K562 (cell line): ENCODE results near the gene VMP1. TPM values are rescaled to one million over a fixed set of nuclear protein-coding genes. Genes with fewer than 3 reads are reported as not detected.
A peak's percentile ranks its signal among the peaks of the same experiment; 100 is the strongest.

Experiments
- ATAC-seq: fragments of 200-7000 bp; cut with Tn5 transposase; 3 replicates; pipeline ENCODE4 v1.9.1; 2020; ENCODE audit warnings: moderate library complexity
- BruUV-seq: library from RNA; stranded (reverse); fragments of 400-500 nt; replicated peaks from 2 replicates; lab custom pipeline; 2021; lab: Mats Ljungman, UMichigan
- CTCF ChIA-PET: fragments of 300-600 bp; formaldehyde crosslinking; extraction: SDS; loops from one replicate; lab custom pipeline; 2021; ENCODE audit warnings: low intra/inter-chr PET ratio; lab: Yijun Ruan, JAX
- POLR2A ChIA-PET: fragments of 300-600, 350-650 bp; sonication (Branson Sonifier 250); formaldehyde crosslinking; extraction: SDS; loops from one replicate; lab custom pipeline; 2021; ENCODE audit warnings: antibody characterized with exemption, inconsistent platforms; lab: Yijun Ruan, JAX
- DNase-seq, 4 experiments: peaks; one replicate each; pipeline versions ENCODE4 v3.0.0 to v3.0.0-alpha.2; 2011 to 2018; ENCODE audit warnings: low spot score in 3 of 4, mixed read lengths in 3 of 4; ENCODE audit errors: extremely low read depth in 1 of 4
- FAIRE-seq: peaks from 2 replicates; lab custom pipeline; 2011; peaks lifted over from hg19 to GRCh38; lab: Jason Lieb, UNC
- H2AFZ ChIP-seq: 2 replicates; pipeline ENCODE4 v1.6.0; 2011; ENCODE audit warnings: low read depth, low read length, control low read depth, inconsistent platforms
- H3K27ac ChIP-seq: fragments of 200-600 bp; 3 replicates; pipeline ENCODE4 v1.8.0; 2011; ENCODE audit warnings: low read depth, mild to moderate bottlenecking, control low read depth, inconsistent platforms, low read length, moderate library complexity, mixed read lengths; ENCODE audit errors: extremely low read depth
- H3K27me3 ChIP-seq, 2 experiments: fragments of 300-600 bp in 1 of 2; 2 replicates in 1 of 2; 3 replicates in 1 of 2; pipeline versions ENCODE4 v1.6.0 to v1.8.0; 2011; ENCODE audit warnings: inconsistent platforms in 2 of 2, low read length in 2 of 2, mild to moderate bottlenecking in 1 of 2, mixed read lengths in 1 of 2, moderate library complexity in 1 of 2; ENCODE audit not compliant: control insufficient read depth in 2 of 2, insufficient read depth in 2 of 2
- H3K36me3 ChIP-seq: fragments of 300-600 bp; 3 replicates; pipeline ENCODE4 v1.8.0; 2011; ENCODE audit warnings: mild to moderate bottlenecking, low read length, inconsistent platforms; ENCODE audit not compliant: control insufficient read depth, insufficient read depth
- H3K4me1 ChIP-seq, 2 experiments: fragments of 200-600 bp in 1 of 2; replicated peaks in 1 of 2; 2 replicates in 1 of 2; 3 replicates in 1 of 2; pipeline versions ENCODE4 v1.5.1 to v1.8.0; 2011; ENCODE audit warnings: inconsistent platforms in 2 of 2, low read length in 2 of 2, mild to moderate bottlenecking in 1 of 2, mixed read lengths in 1 of 2, moderate library complexity in 1 of 2; ENCODE audit not compliant: control insufficient read depth in 2 of 2, insufficient read depth in 2 of 2
- H3K4me2 ChIP-seq: 2 replicates; pipeline ENCODE4 v1.6.1; 2011; ENCODE audit warnings: low read length, control low read depth, inconsistent platforms, mixed read lengths; ENCODE audit not compliant: insufficient read depth
- H3K4me3 ChIP-seq: fragments of 200-600 bp; sonication (generic), shearing (Covaris generic); 2 replicates; pipeline ENCODE4 v1.5.1; 2016; ENCODE audit warnings: control low read depth, inconsistent platforms
- H3K79me2 ChIP-seq: fragments of 200-600 bp; 3 replicates; pipeline ENCODE4 v1.8.0; 2011; ENCODE audit warnings: low read length, inconsistent platforms; ENCODE audit not compliant: control insufficient read depth, insufficient read depth
- H3K9ac ChIP-seq, 2 experiments: 2 replicates each; pipeline versions ENCODE4 v1.6.0 to v1.6.1; 2011; ENCODE audit warnings: low read depth in 2 of 2, low read length in 2 of 2, control low read depth in 1 of 2, inconsistent platforms in 1 of 2, mild to moderate bottlenecking in 1 of 2, mixed read lengths in 1 of 2; ENCODE audit not compliant: insufficient read depth in 1 of 2
- H3K9me1 ChIP-seq: one replicate; pipeline ENCODE4 v1.6.0; 2011; ENCODE audit warnings: inconsistent platforms, mild to moderate bottlenecking, low read length, moderate library complexity; ENCODE audit not compliant: control insufficient read depth, insufficient read depth
- H3K9me3 ChIP-seq: replicated peaks from 2 replicates; pipeline ENCODE4 v1.5.1; 2011; ENCODE audit warnings: low read depth, low read length, inconsistent platforms; ENCODE audit not compliant: control insufficient read depth, insufficient read depth
- H4K20me1 ChIP-seq: replicated peaks from 2 replicates; pipeline ENCODE4 v1.6.1; 2011; ENCODE audit warnings: low read length, inconsistent platforms, mixed read lengths; ENCODE audit not compliant: control insufficient read depth, insufficient read depth
- L3MBTL2 ChIP-seq: fragments of 450-650 bp; IDR thresholded peaks from 2 replicates; pipeline ENCODE4 v1.6.1; 2016; ENCODE audit warnings: mild to moderate bottlenecking, moderate library complexity
- WGBS: fragments of 100-300 bp; shearing (Covaris generic); methylation state at CpG from one replicate; pipeline ENCODE4 v1.1.6; 2016; ENCODE audit warnings: low coverage, mixed read lengths; ENCODE audit not compliant: insufficient coverage; ENCODE audit errors: missing lambda C conversion rate; 5-methylcytosine and 5-hydroxymethylcytosine counted together
- in situ Hi-C: fragments of 300-500 bp; cut with MboI; formaldehyde crosslinking; loops from 4 replicates; pipeline ENCODE4 v1.15.0; 2018; ENCODE audit warnings: inconsistent platforms, mixed read lengths
- intact Hi-C: fragments of 100-400 bp; cut with micrococcal nuclease; formaldehyde crosslinking; loops from 2 replicates; pipeline ENCODE4 v1.14.2; 2022
- polyA plus RNA-seq, 8 experiments: library from polyadenylated mRNA; depleted of rRNA in 4 of 8; stranded (reverse) in 5 of 8; unstranded in 3 of 8; fragments of >200 nt; fragmentation: Nextera tagmentation in 2 of 8; fragmentation: Illumina TruSeq in 1 of 8; extraction: Ambion mirVana in 2 of 8; extraction: Trizol in 1 of 8; gene quantifications; 2 replicates each; pipeline versions ENCODE4 v1.2.1 to v1.2.3, GENCODE V29; 2011 to 2014; ENCODE audit warnings: inconsistent platforms in 1 of 8, missing spikeins in 1 of 8
- total RNA-seq, 7 experiments: library from RNA; depleted of rRNA in 6 of 7; stranded (reverse); fragments of >200 nt in 6 of 7; fragmentation: Illumina TruSeq in 2 of 7; extraction: Trizol in 2 of 7; gene quantifications; 2 replicates each; pipeline versions ENCODE4 v1.2.1 to v1.2.3, GENCODE V29; 2011 to 2021; ENCODE audit warnings: low replicate concordance in 1 of 7
- TF ChIP-seq, protein P1 (sequence below): fragments of 450-650 bp; formaldehyde crosslinking; conservative IDR thresholded peaks from 2 replicates; pipeline ENCODE4 v1.4.0; 2022; ENCODE audit warnings: mild to moderate bottlenecking, missing genetic modification characterization
- TF ChIP-seq, protein P2 (sequence below), 3 experiments: fragments of 200-800 bp in 1 of 3; fragments of 250-450 bp in 1 of 3; fragments of 450-650 bp in 1 of 3; sonication (Bioruptor Pico) in 1 of 3; sonication (Bioruptor generic) in 1 of 3; formaldehyde crosslinking in 1 of 3; IDR thresholded peaks; 2 replicates each; pipeline versions ENCODE4 v1.6.1 to v1.8.0; 2016 to 2022; ENCODE audit warnings: mild to moderate bottlenecking in 2 of 3, missing genetic modification characterization in 2 of 3, missing compliant biosample characterization in 1 of 3, moderate library complexity in 1 of 3
- TF ChIP-seq, protein P3 (sequence below): fragments of 450-650 bp; IDR thresholded peaks from 2 replicates; pipeline ENCODE4 v1.6.1; 2016; ENCODE audit warnings: mild to moderate bottlenecking, moderate library complexity

The VMP1 gene
- total and polyA plus RNA-seq, 9 of the 15 experiments (the other 6 are each of a cell fraction or from before 2014, with no cell fraction given): 123 to 304 (median 151) TPM

GRCh38 chr17:59699218-59699617 is 8.2 kb upstream of the VMP1 start:
- peaks cover 100% of the 10 kb centered on the region for H3K79me2 ChIP-seq
- no peaks in the 10 kb centered on the region for H3K9me1 ChIP-seq
- 64% methylated on average over 7 of the region's 7 CpGs for WGBS
- H3K27me3 ChIP-seq: no peaks in the 10 kb centered on the region
- intact Hi-C loops (no loop called here), in situ Hi-C loops (no loop called here)
- no peak overlapping the region for H3K27ac ChIP-seq
- BruUV-seq: no TSS peak
- H3K9me3 ChIP-seq: no peaks in the 10 kb centered on the region
- peak overlapping the region; percentile 39 for H3K4me2 ChIP-seq
- no peak overlapping the region for H3K4me3 ChIP-seq
- FAIRE-seq: no peak
- H3K9ac ChIP-seq: no peak overlapping the region
- no peak for ATAC-seq
- H4K20me1 ChIP-seq: peaks cover 73% of the 10 kb centered on the region
- peaks cover 88% of the 10 kb centered on the region for H3K36me3 ChIP-seq
- POLR2A ChIA-PET: interaction anchor here (0.5 to 1.1 kb wide), 4 partner anchors 8 to 154 kb away, joined by 3 to 5 read pairs (median 3); partner anchors contain the start of genes PTRH2 and VMP1
- CTCF ChIA-PET: no interaction called here
- DNase-seq: no peak
- H2AFZ ChIP-seq: no peak overlapping the region
- H3K4me1 ChIP-seq: peaks cover 9 to 64% of the 10 kb centered on the region in 2 experiments; a peak in 2 of 5 replicates
- TF ChIP-seq, protein P1, sequence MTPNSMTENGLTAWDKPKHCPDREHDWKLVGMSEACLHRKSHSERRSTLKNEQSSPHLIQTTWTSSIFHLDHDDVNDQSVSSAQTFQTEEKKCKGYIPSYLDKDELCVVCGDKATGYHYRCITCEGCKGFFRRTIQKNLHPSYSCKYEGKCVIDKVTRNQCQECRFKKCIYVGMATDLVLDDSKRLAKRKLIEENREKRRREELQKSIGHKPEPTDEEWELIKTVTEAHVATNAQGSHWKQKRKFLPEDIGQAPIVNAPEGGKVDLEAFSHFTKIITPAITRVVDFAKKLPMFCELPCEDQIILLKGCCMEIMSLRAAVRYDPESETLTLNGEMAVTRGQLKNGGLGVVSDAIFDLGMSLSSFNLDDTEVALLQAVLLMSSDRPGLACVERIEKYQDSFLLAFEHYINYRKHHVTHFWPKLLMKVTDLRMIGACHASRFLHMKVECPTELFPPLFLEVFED (CRISPR knock-in tag): no peak
- TF ChIP-seq, protein P2, sequence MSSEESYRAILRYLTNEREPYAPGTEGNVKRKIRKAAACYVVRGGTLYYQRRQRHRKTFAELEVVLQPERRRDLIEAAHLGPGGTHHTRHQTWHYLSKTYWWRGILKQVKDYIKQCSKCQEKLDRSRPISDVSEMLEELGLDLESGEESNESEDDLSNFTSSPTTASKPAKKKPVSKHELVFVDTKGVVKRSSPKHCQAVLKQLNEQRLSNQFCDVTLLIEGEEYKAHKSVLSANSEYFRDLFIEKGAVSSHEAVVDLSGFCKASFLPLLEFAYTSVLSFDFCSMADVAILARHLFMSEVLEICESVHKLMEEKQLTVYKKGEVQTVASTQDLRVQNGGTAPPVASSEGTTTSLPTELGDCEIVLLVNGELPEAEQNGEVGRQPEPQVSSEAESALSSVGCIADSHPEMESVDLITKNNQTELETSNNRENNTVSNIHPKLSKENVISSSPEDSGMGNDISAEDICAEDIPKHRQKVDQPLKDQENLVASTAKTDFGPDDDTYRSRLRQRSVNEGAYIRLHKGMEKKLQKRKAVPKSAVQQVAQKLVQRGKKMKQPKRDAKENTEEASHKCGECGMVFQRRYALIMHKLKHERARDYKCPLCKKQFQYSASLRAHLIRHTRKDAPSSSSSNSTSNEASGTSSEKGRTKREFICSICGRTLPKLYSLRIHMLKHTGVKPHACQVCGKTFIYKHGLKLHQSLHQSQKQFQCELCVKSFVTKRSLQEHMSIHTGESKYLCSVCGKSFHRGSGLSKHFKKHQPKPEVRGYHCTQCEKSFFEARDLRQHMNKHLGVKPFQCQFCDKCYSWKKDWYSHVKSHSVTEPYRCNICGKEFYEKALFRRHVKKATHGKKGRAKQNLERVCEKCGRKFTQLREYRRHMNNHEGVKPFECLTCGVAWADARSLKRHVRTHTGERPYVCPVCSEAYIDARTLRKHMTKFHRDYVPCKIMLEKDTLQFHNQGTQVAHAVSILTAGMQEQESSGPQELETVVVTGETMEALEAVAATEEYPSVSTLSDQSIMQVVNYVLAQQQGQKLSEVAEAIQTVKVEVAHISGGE (CRISPR knock-in tag; IDR thresholded peaks at IDR 0.05): peak in 1 of 3 experiments; percentile 8; a peak in 1 of 6 replicates
- peak; percentile 76 for TF ChIP-seq L3MBTL2
- TF ChIP-seq, protein P3, sequence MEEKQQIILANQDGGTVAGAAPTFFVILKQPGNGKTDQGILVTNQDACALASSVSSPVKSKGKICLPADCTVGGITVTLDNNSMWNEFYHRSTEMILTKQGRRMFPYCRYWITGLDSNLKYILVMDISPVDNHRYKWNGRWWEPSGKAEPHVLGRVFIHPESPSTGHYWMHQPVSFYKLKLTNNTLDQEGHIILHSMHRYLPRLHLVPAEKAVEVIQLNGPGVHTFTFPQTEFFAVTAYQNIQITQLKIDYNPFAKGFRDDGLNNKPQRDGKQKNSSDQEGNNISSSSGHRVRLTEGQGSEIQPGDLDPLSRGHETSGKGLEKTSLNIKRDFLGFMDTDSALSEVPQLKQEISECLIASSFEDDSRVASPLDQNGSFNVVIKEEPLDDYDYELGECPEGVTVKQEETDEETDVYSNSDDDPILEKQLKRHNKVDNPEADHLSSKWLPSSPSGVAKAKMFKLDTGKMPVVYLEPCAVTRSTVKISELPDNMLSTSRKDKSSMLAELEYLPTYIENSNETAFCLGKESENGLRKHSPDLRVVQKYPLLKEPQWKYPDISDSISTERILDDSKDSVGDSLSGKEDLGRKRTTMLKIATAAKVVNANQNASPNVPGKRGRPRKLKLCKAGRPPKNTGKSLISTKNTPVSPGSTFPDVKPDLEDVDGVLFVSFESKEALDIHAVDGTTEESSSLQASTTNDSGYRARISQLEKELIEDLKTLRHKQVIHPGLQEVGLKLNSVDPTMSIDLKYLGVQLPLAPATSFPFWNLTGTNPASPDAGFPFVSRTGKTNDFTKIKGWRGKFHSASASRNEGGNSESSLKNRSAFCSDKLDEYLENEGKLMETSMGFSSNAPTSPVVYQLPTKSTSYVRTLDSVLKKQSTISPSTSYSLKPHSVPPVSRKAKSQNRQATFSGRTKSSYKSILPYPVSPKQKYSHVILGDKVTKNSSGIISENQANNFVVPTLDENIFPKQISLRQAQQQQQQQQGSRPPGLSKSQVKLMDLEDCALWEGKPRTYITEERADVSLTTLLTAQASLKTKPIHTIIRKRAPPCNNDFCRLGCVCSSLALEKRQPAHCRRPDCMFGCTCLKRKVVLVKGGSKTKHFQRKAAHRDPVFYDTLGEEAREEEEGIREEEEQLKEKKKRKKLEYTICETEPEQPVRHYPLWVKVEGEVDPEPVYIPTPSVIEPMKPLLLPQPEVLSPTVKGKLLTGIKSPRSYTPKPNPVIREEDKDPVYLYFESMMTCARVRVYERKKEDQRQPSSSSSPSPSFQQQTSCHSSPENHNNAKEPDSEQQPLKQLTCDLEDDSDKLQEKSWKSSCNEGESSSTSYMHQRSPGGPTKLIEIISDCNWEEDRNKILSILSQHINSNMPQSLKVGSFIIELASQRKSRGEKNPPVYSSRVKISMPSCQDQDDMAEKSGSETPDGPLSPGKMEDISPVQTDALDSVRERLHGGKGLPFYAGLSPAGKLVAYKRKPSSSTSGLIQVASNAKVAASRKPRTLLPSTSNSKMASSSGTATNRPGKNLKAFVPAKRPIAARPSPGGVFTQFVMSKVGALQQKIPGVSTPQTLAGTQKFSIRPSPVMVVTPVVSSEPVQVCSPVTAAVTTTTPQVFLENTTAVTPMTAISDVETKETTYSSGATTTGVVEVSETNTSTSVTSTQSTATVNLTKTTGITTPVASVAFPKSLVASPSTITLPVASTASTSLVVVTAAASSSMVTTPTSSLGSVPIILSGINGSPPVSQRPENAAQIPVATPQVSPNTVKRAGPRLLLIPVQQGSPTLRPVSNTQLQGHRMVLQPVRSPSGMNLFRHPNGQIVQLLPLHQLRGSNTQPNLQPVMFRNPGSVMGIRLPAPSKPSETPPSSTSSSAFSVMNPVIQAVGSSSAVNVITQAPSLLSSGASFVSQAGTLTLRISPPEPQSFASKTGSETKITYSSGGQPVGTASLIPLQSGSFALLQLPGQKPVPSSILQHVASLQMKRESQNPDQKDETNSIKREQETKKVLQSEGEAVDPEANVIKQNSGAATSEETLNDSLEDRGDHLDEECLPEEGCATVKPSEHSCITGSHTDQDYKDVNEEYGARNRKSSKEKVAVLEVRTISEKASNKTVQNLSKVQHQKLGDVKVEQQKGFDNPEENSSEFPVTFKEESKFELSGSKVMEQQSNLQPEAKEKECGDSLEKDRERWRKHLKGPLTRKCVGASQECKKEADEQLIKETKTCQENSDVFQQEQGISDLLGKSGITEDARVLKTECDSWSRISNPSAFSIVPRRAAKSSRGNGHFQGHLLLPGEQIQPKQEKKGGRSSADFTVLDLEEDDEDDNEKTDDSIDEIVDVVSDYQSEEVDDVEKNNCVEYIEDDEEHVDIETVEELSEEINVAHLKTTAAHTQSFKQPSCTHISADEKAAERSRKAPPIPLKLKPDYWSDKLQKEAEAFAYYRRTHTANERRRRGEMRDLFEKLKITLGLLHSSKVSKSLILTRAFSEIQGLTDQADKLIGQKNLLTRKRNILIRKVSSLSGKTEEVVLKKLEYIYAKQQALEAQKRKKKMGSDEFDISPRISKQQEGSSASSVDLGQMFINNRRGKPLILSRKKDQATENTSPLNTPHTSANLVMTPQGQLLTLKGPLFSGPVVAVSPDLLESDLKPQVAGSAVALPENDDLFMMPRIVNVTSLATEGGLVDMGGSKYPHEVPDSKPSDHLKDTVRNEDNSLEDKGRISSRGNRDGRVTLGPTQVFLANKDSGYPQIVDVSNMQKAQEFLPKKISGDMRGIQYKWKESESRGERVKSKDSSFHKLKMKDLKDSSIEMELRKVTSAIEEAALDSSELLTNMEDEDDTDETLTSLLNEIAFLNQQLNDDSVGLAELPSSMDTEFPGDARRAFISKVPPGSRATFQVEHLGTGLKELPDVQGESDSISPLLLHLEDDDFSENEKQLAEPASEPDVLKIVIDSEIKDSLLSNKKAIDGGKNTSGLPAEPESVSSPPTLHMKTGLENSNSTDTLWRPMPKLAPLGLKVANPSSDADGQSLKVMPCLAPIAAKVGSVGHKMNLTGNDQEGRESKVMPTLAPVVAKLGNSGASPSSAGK: peak; percentile 75; the same call in 1 of the 2 replicates
